Measurements from ENCODE around the gene ACOX1. TPM values are rescaled to one million over a fixed set of nuclear protein-coding genes. Genes with fewer than 3 reads are reported as not detected.

ACOX1 gene
- total and polyA plus RNA-seq, 2 of the 13 experiments (the other 11 are each of a cell fraction or from before 2014, with no cell fraction given): 86.4 to 120 TPM

DNA sequence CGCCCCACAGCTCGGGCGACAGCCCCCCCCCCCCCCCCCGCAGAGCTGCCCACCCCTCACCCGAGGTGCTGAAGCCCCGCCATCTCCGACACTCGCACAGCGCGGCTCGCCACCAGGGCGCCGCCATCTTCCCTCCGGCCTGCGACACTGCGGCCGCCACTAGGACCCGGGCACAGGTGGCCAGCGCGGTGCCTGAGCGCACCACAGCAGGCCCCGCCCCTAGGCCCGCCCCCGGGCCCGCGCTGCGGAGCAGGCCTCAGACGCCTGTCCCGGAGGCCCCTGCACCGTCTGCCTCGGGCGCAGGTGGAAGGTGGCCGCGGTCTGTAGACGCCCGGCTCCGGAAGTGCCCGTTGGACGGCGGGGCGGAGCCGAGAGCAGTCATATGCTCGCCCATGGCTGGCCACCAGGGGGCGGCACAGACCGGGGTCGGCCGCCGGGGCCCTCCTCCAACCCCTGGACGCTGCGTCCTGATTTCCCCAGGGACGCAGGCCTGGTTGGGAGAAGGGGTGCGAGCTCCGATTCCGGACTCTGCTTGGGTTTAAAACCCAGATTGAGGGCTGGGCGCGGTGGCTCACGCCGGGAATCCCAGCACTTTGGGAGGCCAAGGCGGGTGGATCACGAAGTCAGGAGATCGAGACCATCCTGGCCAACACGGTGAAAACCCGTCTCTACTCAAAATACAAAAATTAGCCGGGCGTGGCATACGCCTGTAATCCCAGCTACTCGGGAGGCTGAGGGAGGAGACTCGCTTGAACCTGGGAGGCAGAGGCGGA, 74.0 kb downstream of the ACOX1 start, which contains the start of gene MRPL38 (continued):
- TF ChIP-seq, protein P1, sequence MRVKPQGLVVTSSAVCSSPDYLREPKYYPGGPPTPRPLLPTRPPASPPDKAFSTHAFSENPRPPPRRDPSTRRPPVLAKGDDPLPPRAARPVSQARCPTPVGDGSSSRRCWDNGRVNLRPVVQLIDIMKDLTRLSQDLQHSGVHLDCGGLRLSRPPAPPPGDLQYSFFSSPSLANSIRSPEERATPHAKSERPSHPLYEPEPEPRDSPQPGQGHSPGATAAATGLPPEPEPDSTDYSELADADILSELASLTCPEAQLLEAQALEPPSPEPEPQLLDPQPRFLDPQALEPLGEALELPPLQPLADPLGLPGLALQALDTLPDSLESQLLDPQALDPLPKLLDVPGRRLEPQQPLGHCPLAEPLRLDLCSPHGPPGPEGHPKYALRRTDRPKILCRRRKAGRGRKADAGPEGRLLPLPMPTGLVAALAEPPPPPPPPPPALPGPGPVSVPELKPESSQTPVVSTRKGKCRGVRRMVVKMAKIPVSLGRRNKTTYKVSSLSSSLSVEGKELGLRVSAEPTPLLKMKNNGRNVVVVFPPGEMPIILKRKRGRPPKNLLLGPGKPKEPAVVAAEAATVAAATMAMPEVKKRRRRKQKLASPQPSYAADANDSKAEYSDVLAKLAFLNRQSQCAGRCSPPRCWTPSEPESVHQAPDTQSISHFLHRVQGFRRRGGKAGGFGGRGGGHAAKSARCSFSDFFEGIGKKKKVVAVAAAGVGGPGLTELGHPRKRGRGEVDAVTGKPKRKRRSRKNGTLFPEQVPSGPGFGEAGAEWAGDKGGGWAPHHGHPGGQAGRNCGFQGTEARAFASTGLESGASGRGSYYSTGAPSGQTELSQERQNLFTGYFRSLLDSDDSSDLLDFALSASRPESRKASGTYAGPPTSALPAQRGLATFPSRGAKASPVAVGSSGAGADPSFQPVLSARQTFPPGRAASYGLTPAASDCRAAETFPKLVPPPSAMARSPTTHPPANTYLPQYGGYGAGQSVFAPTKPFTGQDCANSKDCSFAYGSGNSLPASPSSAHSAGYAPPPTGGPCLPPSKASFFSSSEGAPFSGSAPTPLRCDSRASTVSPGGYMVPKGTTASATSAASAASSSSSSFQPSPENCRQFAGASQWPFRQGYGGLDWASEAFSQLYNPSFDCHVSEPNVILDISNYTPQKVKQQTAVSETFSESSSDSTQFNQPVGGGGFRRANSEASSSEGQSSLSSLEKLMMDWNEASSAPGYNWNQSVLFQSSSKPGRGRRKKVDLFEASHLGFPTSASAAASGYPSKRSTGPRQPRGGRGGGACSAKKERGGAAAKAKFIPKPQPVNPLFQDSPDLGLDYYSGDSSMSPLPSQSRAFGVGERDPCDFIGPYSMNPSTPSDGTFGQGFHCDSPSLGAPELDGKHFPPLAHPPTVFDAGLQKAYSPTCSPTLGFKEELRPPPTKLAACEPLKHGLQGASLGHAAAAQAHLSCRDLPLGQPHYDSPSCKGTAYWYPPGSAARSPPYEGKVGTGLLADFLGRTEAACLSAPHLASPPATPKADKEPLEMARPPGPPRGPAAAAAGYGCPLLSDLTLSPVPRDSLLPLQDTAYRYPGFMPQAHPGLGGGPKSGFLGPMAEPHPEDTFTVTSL (CRISPR knock-in tag; IDR thresholded peaks at IDR 0.05; ENCODE audit: borderline replicate concordance): no peak; the same call in 1 of the 2 replicates
- TF ChIP-seq CENPBD1 (CRISPR knock-in tag; IDR thresholded peaks at IDR 0.05; ENCODE audit: borderline replicate concordance, low read depth): peak; percentile 78; the same call in 1 of the 2 replicates
- TF ChIP-seq RNF2 (conservative IDR thresholded peaks at IDR 0.05; ENCODE audit: low read depth): peak; percentile 79
- TF ChIP-seq SIX4 (CRISPR knock-in tag; IDR thresholded peaks at IDR 0.05): peak; percentile 69
- TF ChIP-seq, protein P2, sequence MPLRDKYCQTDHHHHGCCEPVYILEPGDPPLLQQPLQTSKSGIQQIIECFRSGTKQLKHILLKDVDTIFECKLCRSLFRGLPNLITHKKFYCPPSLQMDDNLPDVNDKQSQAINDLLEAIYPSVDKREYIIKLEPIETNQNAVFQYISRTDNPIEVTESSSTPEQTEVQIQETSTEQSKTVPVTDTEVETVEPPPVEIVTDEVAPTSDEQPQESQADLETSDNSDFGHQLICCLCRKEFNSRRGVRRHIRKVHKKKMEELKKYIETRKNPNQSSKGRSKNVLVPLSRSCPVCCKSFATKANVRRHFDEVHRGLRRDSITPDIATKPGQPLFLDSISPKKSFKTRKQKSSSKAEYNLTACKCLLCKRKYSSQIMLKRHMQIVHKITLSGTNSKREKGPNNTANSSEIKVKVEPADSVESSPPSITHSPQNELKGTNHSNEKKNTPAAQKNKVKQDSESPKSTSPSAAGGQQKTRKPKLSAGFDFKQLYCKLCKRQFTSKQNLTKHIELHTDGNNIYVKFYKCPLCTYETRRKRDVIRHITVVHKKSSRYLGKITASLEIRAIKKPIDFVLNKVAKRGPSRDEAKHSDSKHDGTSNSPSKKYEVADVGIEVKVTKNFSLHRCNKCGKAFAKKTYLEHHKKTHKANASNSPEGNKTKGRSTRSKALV (CRISPR knock-in tag; IDR thresholded peaks at IDR 0.05): peak; percentile 93; the same call in 1 of the 2 replicates
- peak; percentile 55; the same call in 1 of the 2 replicates for TF ChIP-seq GABPA (IDR thresholded peaks at IDR 0.05; ENCODE audit: low read depth, low read length)
- TF ChIP-seq GABPA (CRISPR knock-in tag; IDR thresholded peaks at IDR 0.05; ENCODE audit: low read depth): peak; percentile 81
- TF ChIP-seq KLF13 (CRISPR knock-in tag; IDR thresholded peaks at IDR 0.05): no peak
- TF ChIP-seq ZFP1 (CRISPR knock-in tag; IDR thresholded peaks at IDR 0.05): 0 out of 2 replicates have a peak, but pooled peaks have one; percentile 84
- TF ChIP-seq SOX5 (CRISPR knock-in tag; IDR thresholded peaks at IDR 0.05; ENCODE audit: borderline replicate concordance): peak; percentile 86
- TF ChIP-seq CBX5 (CRISPR knock-in tag; IDR thresholded peaks at IDR 0.05; ENCODE audit: borderline replicate concordance): peak; percentile 91; the same call in 1 of the 2 replicates
- no peak for TF ChIP-seq SNRNP70 (IDR thresholded peaks at IDR 0.05; ENCODE audit: low read depth, low read length)
- TF ChIP-seq, protein P3, sequence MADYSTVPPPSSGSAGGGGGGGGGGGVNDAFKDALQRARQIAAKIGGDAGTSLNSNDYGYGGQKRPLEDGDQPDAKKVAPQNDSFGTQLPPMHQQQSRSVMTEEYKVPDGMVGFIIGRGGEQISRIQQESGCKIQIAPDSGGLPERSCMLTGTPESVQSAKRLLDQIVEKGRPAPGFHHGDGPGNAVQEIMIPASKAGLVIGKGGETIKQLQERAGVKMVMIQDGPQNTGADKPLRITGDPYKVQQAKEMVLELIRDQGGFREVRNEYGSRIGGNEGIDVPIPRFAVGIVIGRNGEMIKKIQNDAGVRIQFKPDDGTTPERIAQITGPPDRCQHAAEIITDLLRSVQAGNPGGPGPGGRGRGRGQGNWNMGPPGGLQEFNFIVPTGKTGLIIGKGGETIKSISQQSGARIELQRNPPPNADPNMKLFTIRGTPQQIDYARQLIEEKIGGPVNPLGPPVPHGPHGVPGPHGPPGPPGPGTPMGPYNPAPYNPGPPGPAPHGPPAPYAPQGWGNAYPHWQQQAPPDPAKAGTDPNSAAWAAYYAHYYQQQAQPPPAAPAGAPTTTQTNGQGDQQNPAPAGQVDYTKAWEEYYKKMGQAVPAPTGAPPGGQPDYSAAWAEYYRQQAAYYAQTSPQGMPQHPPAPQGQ (CRISPR knock-in tag; IDR thresholded peaks at IDR 0.05; ENCODE audit: borderline replicate concordance): 0 out of 2 replicates have a peak, but pooled peaks have one; percentile 84
- peak; percentile 87 for TF ChIP-seq HNRNPK (IDR thresholded peaks at IDR 0.05; ENCODE audit: low read depth, low read length, poor library complexity, severe bottlenecking)
- TF ChIP-seq MTA1 (CRISPR knock-in tag; IDR thresholded peaks at IDR 0.05; ENCODE audit: borderline replicate concordance): peak; percentile 80
- TF ChIP-seq, protein P4, sequence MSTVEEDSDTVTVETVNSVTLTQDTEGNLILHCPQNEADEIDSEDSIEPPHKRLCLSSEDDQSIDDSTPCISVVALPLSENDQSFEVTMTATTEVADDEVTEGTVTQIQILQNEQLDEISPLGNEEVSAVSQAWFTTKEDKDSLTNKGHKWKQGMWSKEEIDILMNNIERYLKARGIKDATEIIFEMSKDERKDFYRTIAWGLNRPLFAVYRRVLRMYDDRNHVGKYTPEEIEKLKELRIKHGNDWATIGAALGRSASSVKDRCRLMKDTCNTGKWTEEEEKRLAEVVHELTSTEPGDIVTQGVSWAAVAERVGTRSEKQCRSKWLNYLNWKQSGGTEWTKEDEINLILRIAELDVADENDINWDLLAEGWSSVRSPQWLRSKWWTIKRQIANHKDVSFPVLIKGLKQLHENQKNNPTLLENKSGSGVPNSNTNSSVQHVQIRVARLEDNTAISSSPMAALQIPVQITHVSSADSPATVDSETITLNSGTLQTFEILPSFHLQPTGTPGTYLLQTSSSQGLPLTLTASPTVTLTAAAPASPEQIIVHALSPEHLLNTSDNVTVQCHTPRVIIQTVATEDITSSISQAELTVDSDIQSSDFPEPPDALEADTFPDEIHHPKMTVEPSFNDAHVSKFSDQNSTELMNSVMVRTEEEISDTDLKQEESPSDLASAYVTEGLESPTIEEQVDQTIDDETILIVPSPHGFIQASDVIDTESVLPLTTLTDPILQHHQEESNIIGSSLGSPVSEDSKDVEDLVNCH (CRISPR knock-in tag; IDR thresholded peaks at IDR 0.05): no peak
